NAMALWA (cell line): ENCODE measurements around the gene FRS3.

ENCODE experiments used
- DNase-seq: peaks from one replicate; pipeline ENCODE4 v3.0.0-alpha.2; 2015; ENCODE audit warnings: low spot score

The FRS3 gene

DNA sequence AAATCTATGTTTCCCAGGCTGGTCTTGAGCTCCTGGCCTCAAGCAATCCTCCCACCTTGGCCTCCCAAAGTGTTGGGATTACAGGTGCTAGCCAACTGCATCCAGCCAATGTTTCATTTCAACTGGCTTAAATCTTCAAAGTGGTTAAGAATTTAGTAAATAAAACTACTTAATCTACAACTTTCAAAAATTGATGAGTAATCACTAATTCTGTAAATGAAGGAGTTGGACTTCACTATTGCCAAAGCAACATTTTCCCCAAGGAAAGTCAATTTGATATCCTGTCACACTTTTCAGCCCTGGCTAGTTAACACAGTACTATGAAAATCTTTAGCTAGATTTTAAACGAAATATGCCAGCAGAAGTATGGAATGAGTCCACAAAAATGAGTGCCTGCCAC, 11.6 kb upstream of the FRS3 start:
- no peak for DNase-seq

DNA sequence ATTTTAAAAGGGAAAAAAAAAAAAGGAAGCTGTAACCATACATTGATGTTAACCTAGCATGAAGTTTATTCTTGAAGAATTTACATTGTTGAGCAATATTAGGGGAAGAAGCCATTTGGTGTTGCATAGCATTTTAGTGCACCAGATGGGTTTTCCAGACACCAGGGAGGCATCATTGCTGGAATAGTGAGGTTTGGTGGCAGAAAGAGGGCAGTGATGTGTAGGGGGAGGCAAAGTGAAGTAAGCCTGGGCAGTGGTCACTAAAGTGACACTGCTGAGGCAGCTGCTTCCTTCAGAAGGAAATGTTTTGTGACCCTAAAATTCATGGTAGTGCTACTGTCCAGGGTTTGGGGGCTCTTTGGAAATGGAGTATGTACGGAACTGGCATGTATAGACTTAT, 10.3 kb upstream of the FRS3 start:
- DNase-seq, result no peak

DNA sequence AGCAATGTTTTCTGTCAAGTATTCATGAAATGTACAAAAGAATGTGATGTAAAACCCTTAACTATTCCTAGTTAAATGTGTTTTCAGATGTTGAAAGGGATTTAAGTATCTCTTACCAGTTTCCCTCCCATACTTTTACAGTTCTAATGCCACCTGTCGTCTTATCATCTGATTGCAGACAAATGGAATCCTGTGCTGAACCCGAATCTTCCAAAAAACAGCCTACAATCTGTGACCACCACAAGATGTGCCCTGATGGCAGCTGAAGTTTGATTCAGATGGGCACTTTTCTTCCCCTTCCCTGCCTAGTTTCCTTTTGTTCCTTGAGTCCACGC, 9.7 kb upstream of the FRS3 start:
- no peak for DNase-seq

DNA sequence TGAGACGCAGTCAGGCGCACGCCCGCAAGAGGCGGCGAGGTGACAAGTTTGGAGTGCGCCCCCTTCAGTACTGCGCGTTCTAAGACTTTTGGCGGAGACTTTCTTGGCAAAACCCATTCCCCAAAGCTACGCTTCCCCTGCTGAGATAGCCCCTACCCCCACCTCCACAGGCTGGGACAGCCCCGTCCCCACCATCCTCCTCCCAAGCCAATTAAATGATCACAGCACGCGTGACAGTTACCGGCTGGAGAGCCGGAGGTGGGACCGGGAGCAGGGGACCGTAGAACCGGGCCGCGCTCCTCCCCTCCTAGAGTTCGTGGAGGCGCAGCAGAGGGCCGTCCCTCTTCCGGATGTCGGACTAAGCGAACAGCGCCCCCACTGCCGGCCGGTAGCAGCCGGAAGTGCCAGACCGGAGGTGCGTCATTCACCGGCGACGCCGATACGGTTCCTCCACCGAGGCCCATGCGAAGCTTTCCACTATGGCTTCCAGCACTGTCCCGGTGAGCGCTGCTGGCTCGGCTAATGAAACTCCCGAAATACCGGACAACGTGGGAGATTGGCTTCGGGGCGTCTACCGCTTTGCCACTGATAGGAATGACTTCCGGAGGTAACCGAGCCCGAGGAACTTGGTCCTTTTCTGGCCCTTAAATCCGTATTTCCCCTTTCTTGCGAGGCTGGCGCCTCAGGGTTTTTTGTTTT, 7.7 kb upstream of the FRS3 start, which contains the start of gene TOMM6:
Gene TOMM6, plus strand, starts transcription at position 476 of the 699 bp plus-strand sequence. Its CDS starts 4 bp downstream, at position 480.
- peak; percentile 95 for DNase-seq

DNA sequence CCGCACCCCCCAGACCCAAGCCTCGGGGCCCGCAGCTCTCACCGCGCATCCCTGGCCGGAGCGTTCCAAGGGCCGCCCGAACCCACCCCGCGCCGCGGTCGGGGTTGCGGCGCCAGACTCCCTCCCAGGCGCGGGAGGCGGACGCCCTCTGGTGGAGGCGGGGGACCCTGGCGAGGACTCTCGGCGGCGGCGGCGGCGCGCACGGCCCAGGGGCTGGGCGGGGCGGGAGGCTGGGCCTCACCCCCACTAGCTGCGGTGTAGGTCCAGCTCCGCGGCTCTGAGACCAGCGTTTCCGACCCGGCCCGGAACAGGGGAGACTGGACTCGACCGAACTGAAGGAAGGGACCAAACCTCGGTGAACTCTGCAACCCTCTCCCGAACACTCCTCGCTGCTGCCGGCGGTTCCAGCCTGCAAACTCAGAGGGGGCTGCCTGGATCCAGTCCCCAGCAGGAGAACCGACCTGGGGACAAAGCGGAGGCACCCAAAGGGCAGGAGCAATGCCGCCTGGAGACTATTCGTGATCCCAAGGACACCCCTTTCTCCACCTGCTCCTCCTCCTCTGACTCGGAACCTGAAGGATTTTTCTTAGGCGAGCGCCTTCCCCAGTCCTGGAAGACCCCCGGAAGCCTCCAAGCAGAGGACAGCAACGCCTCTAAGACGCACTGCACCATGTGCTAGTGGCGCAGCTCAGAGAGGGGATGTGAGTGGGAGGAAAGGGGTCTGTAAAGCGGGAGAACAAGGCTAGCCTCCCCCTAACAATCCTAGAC, 6.9 kb upstream of the FRS3 start:
- peak; percentile 90 for DNase-seq

DNA sequence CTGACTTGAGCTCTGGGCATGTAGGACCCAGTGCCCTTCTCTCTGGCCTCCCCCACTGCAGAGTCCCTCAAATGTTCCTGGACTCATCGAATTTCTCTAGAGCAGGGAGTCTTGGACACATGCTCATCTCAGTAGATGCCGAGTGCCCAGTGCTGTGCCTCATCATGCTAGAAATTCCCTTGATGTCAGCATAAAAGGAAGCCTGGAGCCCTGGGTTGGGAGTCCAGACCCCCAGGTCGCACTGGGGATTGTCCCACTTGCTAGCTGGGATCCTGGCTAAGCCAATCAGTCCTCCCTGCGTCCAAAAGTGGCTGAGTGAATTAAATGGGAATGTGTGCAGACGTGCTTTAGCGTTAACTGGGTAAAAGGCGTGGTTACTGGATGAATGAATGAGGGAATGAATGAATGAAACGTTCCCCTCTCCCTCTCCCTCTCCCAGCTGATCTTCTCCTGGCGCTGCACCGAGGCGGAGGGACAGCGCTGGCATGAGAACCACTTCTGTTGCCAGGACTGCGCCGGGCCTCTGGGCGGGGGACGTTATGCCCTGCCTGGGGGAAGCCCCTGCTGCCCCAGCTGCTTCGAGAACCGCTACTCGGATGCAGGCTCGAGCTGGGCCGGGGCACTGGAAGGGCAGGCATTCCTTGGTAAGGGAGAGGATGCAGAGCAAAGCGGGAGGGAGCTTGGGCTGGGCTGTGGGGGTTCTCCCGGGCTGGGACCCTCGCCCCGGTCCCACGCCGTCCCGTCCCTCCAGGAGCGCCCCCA, 6.2 kb upstream of the FRS3 start:
- DNase-seq, result no peak

DNA sequence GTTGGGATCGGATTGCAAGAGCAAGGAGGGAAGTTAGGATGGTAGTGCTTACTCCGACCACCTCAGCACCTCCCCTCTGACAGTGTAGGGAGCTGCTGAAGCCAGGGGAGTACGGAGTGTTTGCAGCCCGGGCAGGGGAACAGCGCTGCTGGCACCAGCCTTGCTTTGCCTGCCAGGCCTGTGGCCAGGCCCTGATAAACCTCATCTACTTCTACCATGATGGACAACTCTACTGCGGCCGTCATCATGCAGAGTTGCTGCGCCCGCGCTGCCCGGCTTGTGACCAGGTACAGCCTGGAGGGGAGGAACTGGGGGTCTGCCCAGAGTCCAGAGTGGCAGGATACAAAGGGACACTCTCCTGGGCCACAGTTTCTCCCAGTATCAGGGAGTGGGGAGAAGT, 5.6 kb upstream of the FRS3 start:
- no peak for DNase-seq

DNA sequence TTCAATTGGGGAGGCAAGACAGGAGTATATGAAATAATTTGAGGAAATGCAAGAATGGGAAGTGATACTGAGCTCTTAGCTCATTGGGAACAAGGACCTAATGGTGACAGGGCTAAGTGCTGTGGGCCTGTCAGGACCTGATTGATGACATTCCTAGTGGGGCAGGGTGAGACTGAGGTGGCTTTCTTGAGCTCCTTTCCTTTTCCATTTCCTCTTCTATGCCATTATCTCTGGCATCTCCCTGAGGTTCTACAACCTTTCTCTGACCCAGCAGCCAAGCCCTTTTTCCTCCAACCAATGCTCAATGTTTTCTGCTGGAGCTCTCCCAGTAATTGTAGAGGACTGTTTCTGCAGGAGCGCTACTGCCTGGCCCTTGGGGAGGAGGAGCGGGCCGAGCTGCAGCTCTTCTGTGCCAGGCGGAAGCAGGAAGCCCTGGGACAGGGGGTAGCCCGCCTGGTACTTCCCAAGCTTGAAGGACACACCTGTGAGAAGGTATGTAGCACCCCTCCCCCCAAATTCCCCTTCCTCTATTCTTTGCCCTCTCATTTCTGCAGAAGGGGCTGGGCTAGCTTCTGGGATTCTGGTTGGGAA, 5.0 kb upstream of the FRS3 start:
- DNase-seq, result no peak

DNA sequence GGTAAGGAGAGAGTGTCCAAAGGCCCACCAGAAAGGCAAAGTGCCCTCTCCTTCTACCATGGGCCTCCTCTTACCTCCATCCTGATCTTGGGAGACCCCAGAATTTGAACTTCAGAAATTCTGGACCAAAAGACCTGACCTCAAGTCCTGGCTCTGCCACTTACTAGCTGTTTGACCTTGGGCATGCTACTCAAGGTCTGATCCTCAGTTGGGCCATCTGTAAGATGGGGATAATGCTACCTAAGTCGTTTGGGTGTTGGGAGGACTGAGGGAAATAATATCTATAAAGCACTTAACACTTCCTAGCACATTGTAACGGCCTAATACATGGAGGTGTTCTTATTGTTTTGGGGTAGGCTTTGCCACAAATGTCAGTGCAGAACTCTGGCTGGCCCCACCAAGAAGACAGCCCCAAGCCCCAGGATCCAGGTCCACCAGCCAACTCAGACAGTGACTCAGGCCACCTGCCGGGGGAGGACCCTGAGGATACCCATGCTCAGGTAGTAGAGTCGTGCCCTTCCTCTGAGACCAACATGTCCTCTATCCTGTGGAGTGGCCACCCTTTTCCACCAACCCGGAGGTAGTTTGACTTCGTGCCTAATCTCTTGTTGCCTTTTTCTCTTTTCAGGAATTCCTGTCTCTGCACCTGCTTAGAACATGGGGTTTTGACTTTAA, 3.5 kb upstream of the FRS3 start:
- no peak for DNase-seq

DNA sequence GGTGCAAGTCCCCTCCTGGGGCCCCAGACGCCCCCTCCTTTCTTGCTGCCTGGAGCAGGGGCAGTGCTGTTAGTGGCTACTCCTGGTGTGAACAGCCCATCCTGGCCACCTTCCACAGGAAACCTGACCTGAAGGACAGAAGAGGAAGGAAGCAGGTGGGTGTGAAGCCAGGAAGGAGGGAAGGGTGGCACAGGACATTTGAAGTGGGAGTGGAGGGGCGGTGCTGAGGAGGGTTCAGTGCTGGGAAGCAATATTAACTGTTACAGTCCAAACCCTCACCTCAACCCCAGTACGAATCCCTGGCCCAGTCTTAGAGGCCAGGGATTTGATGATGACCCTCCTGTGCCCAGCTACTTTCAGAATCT, 1.6 kb upstream of the FRS3 start:
- DNase-seq, result no peak

DNA sequence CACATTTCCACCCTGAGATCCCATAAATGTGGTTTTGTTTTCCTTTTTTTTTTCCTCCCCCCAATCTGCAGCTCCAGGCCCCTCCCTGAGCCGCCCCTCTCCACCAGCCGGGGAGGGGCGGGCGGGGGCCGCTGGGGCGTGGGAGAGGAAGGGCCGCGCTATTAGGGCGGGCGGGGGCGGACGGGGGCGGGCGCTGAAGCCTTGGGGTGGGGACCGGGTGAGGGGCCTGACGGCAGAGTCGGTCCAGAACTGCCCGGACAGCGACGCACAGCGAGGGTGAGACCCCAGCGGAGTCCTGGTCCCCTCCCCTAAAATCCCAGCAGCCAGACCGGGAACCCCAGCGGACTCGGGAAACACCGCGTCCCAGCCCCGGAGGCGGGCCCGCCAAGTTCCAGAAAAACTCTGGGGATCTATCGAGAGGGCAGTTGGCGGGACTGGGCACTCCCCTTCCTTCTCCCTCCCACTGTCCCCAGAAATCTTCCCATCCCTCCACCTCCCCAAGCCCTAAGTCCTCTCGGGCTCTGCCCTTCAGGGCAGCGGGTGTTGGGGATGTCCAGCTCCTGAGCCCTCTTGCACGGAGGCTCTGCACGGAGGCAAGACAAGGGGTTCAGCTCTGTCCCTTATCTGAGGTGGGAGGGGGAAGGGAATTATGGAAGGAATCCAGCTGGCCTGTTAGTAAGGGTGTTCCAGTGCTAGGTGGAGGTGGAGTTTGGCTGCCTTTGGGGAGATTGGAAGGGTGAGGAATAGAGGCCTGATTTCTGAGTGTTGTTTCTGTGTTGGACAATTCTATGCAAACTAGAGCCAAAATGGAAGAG, 1.1 kb upstream of the FRS3 start, which contains the start of gene PRICKLE4:
Gene PRICKLE4, plus strand, starts transcription at position 232 of the 815 bp plus-strand sequence. CDS start 2,692 bp downstream, outside the sequence.
- DNase-seq, result no peak

DNA sequence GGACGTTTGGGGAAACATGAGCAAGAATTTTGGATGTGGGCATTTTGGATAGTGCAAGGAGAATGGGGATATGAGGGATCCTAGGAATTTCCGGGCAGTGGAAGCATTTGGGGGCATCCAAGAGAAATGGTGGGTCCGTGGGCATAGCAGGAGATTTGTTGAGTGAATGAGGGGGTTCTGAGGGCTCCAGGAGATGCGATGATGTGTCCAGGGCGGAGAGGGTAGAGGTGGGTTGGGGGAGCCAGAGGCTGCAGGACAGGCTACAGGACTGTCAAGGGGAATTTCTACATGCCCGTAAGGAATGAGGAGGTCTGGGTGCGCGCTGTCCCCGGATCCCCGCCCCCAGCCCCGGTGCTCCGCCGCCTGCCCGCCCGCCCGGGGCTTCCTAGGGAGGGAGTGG, 364 bp downstream of the FRS3 start:
- no peak for DNase-seq

DNA sequence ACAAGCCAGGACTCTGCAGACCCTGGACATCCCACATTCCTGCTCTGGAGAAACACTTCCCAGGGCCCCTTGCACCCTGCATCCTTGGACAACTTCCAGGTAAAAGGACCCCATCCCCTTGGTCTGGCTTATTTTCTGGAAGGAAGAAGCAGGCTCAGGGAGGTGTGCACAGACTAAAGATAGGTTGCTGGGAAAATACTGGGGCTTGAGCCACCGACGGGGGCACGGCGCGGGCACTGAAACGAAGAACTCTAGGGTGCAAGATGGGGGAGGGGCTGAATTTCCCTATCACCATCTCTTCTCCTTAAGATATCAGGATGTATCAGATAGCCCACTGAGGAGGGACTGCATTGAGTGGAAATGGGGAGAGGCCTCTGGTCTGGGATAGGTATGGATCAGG, 805 bp downstream of the FRS3 start:
- DNase-seq, result no peak

DNA sequence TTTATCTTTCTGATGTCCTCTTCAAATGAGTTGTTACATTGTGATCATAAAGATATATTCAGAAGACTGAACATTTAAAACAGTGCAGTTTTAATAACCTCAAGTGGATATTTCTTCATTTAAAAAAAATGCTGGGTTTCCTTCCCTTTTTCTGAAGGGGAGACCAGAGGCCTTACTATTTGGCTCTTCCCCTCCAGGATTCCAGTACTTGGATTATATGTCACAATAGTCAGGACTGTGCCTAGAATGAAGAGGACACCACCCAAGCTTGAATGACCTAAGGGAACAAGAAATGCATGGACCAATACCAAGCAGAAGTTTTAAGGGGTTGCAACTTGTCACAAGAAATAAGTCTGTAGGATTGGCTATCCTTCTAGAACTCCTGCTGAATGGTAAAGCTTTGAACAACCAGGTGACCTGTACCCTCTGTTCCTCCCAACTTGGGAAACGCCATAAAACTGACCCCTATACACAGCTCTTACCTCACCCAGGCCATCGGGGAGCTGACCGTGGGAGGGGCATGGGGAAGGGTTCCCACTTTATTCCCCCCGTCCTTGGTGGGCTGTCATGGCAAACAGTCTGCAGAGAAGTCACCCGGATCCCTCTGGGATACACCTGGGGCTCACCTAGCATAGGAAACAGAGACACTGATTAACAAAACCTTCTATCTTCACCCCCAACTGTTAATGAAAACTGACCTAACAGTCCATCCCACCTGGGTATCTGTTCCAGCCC, 2.0 kb downstream of the FRS3 start:
- DNase-seq, result no peak

DNA sequence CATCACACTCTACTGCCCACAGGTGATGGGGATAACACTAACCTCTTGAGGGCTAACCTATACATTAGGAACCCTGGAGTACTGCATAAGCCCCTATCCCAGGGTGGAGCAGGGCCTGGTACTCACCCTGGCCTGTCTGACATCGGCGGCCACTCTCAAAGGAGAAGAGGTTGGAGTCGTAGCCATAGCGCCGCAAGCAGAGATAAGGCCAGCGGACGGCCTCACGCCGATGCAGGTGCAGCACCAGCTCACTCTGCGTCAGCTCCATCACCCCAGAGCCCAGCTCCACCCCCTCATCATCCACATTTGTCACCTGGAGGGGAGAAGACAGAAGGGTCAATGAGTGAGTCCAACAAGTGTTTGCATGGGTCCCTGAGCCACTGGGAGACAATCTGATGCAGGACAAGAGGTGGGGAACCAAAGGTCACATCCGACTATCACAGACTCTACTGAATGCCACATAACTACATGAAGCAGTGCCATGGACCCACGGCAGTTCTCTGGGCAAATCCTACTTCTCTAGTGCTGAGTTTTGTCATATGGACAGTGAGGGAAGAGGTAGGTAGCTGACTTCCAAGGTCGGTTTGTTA, 4.3 kb downstream of the FRS3 start:
- no peak for DNase-seq

DNA sequence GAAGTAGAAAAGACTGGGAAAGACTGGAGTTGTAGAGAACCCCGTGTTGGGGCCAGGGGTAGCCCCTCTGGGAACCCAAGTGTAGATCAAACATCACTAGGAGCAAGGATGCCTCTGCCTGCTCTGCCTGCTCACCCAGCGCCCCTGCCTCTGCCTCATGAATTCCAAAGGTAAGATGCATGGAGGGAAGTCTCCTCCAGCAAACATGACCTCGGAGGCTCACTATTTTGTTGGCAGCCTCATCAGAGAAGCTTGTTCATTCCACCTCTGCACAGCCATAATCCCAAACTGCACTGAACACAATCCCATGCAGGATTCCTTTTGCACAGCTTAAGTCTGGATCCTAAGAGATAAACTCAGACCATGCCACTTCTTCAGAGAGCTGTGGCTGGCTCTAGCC, 4.9 kb downstream of the FRS3 start:
- no peak for DNase-seq

DNA sequence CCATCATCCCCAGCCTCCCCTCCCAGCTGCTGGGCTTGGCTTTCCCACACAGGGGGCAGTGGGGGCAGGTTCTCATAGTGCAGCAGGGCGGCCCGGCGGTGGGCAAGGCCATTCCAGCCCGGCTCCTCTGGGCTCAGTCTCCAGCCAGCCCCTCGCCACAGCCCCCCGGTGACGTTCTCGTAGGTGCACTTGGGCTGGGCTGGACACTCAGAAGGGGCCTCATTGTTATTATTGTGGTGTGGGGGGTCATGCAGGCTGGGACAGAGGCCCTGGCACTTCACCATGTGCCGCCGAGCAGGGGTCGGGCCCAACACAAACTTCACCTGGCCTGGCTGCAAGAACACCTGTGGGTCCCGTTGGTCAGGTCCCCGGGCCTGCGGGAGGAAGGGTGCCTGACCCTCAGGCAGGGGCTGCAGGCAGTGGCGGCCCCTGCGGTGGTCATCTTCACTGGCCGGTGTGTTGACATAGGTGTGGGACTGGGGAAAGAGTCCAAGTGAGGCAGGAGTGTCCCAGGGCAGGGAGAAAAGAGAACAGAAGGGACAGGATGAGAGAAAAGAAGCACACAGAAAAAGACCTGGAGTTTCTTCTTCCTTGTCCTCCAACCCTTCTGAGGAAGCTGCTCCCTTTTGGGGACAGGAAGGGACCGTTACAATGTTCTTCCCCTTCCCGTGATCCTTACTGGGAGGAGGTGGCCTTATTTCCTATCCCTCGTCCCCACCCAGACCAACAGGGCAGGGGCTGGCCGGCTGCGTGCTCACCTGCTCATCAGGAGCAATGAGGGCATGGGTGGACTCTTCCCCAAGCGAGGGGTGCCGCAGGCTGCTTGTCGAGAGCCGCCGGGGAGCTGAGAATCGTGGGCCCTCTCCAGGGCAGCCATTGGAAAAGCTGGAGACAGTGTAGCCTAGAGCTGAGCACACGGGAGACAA, 8.4 kb downstream of the FRS3 start:
- DNase-seq, result no peak

DNA sequence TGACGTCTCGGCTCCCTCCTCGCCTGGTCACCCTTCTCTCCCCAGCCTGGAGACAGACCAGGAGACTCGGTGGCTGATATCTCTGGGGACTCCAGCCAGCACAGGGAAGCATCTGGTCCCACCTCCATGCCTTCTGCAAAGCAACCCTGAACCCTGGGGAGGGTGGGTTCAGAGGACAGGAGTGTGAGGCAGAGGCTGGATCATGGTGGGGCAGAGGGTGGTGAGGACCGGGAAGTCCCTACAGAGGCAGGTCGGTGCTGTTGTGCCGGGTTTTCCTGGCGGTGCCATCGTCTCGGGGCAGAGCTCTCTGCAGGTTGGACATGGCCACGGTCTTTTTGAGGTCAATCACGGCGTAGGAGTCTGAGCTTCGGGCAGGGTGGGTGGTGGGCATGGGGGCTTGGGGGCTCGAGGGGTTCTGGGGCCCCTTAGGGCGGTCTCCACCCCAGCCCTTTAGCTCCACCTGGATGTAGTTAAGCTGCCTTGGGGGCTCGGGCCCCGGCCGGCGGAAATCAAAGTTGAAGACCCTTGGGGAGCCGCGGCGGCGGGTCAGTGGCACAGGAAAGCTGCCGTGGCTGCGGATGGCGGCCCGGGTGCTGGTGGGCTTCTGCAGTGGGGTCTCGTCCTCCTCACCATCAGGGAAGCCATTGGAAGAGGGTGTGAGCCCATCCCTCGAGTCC, 9.2 kb downstream of the FRS3 start:
- DNase-seq, result no peak
